A549 (cell line): ENCODE results near the gene IBSP. TPM values are rescaled to one million over a fixed set of nuclear protein-coding genes. Genes with fewer than 3 reads are reported as not detected.

Experiments
- ATAC-seq, 2 experiments: fragments of 200-7000 bp in 1 of 2; fragments of >200 bp in 1 of 2; cut with Nextera tagmentation in 1 of 2; cut with Tn5 transposase in 1 of 2; 3 replicates each; pipeline versions ENCODE4 v1.8.0 to v1.9.1; 2018 to 2020; ENCODE audit warnings: mild to moderate bottlenecking in 1 of 2, moderate library complexity in 1 of 2
- CTCF ChIA-PET: fragments of 300-600 bp; sonication (Branson Sonifier 250); formaldehyde crosslinking; extraction: SDS; loops from one replicate; lab custom pipeline; 2021; ENCODE audit warnings: antibody characterized with exemption, inconsistent platforms; lab: Yijun Ruan, JAX
- POLR2A ChIA-PET: fragments of 350-600 bp; formaldehyde crosslinking; extraction: SDS; loops from one replicate; lab custom pipeline; 2021; ENCODE audit warnings: antibody characterized with exemption, inconsistent platforms; lab: Yijun Ruan, JAX
- DNase-seq, 2 experiments: peaks; one replicate each; pipeline versions ENCODE4 v3.0.0 to v3.0.0-alpha.2; 2011 to 2016; ENCODE audit warnings: low read depth in 1 of 2, low spot score in 1 of 2
- FAIRE-seq: peaks from 2 replicates; lab custom pipeline; 2011; peaks lifted over from hg19 to GRCh38; lab: Jason Lieb, UNC
- H3K27ac ChIP-seq, 2 experiments: fragments of >200 bp; sonication (Bioruptor Twin); formaldehyde crosslinking; 3 replicates each; pipeline ENCODE4 v1.5.1; 2016 to 2017
- H3K4me1 ChIP-seq: fragments of >200 bp; sonication (Bioruptor Twin); formaldehyde crosslinking; 3 replicates; pipeline ENCODE4 v1.6.1; 2016
- H3K4me2 ChIP-seq: fragments of >200 bp; sonication (Bioruptor Twin); formaldehyde crosslinking; 3 replicates; pipeline ENCODE4 v1.6.1; 2016
- H3K4me3 ChIP-seq: fragments of >200 bp; sonication (Bioruptor Twin); formaldehyde crosslinking; 3 replicates; pipeline ENCODE4 v1.5.1; 2016
- H3K9me3 ChIP-seq: fragments of >200 bp; sonication (Bioruptor Twin); formaldehyde crosslinking; 3 replicates; pipeline ENCODE4 v1.6.1; 2016
- ATOH8 ChIP-seq: fragments of 250-450 bp; sonication (Bioruptor Pico); IDR thresholded peaks from 2 replicates; pipeline ENCODE4 v1.5.0; 2020; ENCODE audit warnings: low read depth, mild to moderate bottlenecking, moderate library complexity
- CBX8 ChIP-seq: fragments of 200-600 bp; sonication (generic); IDR thresholded peaks from 2 replicates; pipeline ENCODE4 v1.6.1; 2016
- CEBPB ChIP-seq, 2 experiments: fragments of >200 bp in 1 of 2; sonication (Bioruptor Twin) in 1 of 2; formaldehyde crosslinking in 1 of 2; IDR thresholded peaks; 2 replicates each; pipeline ENCODE4 v1.6.1; 2012 to 2016
- EHMT2 ChIP-seq: fragments of 200-600 bp; sonication (generic); IDR thresholded peaks from 2 replicates; pipeline ENCODE4 v1.6.1; 2016; ENCODE audit warnings: antibody characterized with exemption, low read depth, mild to moderate bottlenecking, moderate library complexity
- FOSL2 ChIP-seq, 2 experiments: fragments of 450-650 bp in 1 of 2; fragments of >200 bp in 1 of 2; sonication (Bioruptor Twin) in 1 of 2; formaldehyde crosslinking; IDR thresholded peaks; 2 replicates each; pipeline versions ENCODE4 v1.5.0 to v1.6.1; 2016 to 2020; ENCODE audit warnings: mild to moderate bottlenecking in 1 of 2, moderate library complexity in 1 of 2
- FOXS1 ChIP-seq: fragments of 250-450 bp; sonication (Bioruptor Pico); IDR thresholded peaks from 2 replicates; pipeline ENCODE4 v1.5.0; 2020; ENCODE audit warnings: mild to moderate bottlenecking, moderate library complexity
- GATA3 ChIP-seq: IDR thresholded peaks from 2 replicates; pipeline ENCODE4 v1.6.1; 2012; ENCODE audit warnings: borderline replicate concordance
- HDAC2 ChIP-seq: fragments of 200-600 bp; sonication (generic); IDR thresholded peaks from 2 replicates; pipeline ENCODE4 v1.6.1; 2016
- JUN ChIP-seq, 2 experiments: fragments of >200 bp; sonication (Bioruptor Twin); formaldehyde crosslinking; IDR thresholded peaks; 2 replicates in 1 of 2; 3 replicates in 1 of 2; pipeline ENCODE4 v1.6.1; 2016 to 2017
- MAFK ChIP-seq: fragments of 450-650 bp; IDR thresholded peaks from 2 replicates; pipeline ENCODE4 v1.6.1; 2014; ENCODE audit not compliant: partially characterized antibody
- MAX ChIP-seq: IDR thresholded peaks from 2 replicates; pipeline ENCODE4 v1.6.1; 2012
- MYC ChIP-seq: IDR thresholded peaks from 2 replicates; pipeline ENCODE4 v1.6.1; 2012; ENCODE audit warnings: mild to moderate bottlenecking, inconsistent platforms, low read length, improper control_type of control experiment, borderline replicate concordance
- NPAS2 ChIP-seq: fragments of 250-450 bp; sonication (Bioruptor Pico); IDR thresholded peaks from 2 replicates; pipeline ENCODE4 v1.8.0; 2022; ENCODE audit warnings: mild to moderate bottlenecking, moderate library complexity, borderline replicate concordance
- PBX3 ChIP-seq: IDR thresholded peaks from 2 replicates; pipeline ENCODE4 v1.6.1; 2012
- POLR2A ChIP-seq: IDR thresholded peaks from 2 replicates; pipeline ENCODE4 v1.6.1; 2012; ENCODE audit warnings: mild to moderate bottlenecking, low read length
- RNF2 ChIP-seq: fragments of 200-600 bp; sonication (generic); IDR thresholded peaks from 2 replicates; pipeline ENCODE4 v1.6.1; 2016; ENCODE audit warnings: low read depth, mild to moderate bottlenecking, antibody characterized with exemption, moderate library complexity, borderline replicate concordance
- ZSCAN20 ChIP-seq: fragments of 250-450 bp; sonication (Bioruptor Pico); IDR thresholded peaks from 2 replicates; pipeline ENCODE4 v1.8.0; 2022; ENCODE audit warnings: mild to moderate bottlenecking, moderate library complexity
- WGBS: methylation state at CpG from one replicate; pipeline ENCODE4 v1.1.6; 2017; ENCODE audit errors: missing lambda C conversion rate; 5-methylcytosine and 5-hydroxymethylcytosine counted together
- polyA plus RNA-seq, 4 experiments: library from polyadenylated mRNA; depleted of rRNA in 3 of 4; stranded (reverse); fragments of >200 nt; fragmentation: RNase III in 1 of 4; extraction: RNeasy Plus Mini Kit Qiagen cat#74134 plus additional on column Dnase treatment in 1 of 4; gene quantifications; 2 replicates in 3 of 4; 3 replicates in 1 of 4; pipeline ENCODE4 v1.2.3, GENCODE V29; 2011 to 2017
- TF ChIP-seq, protein P1 (sequence below): fragments of 200-600 bp; sonication (generic); IDR thresholded peaks from 2 replicates; pipeline ENCODE4 v1.6.1; 2016; ENCODE audit warnings: antibody characterized with exemption, mild to moderate bottlenecking, moderate library complexity
- TF ChIP-seq, protein P2 (sequence below): IDR thresholded peaks from 2 replicates; pipeline ENCODE4 v1.6.1; 2012; ENCODE audit warnings: low read depth, borderline replicate concordance

IBSP gene
- polyA plus RNA-seq, 2 of the 4 experiments (the other 2 are of a cell fraction): not detected

DNA sequence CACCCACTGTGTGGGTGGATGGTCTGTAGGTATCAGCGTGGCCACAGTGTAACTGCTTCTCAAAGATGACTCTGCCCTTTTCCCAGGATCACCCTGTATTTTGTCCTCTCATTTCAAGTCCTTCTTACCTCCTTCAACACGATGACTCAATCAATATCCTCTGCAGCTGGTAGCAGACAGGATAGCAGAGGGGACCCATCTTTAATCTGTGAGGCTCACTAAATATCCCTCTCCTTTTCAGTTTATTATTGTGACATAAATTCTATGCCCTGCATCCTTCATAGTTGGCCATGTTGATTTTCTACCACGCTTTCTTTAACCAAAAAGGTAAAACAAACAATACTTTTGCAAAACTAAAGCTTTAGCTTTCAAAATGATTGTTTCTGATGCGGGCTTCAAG lies 23.8 kb downstream of the IBSP start (continued):
- TF ChIP-seq PBX3 (no peak), MAFK (no peak)
- TF ChIP-seq, protein P1, sequence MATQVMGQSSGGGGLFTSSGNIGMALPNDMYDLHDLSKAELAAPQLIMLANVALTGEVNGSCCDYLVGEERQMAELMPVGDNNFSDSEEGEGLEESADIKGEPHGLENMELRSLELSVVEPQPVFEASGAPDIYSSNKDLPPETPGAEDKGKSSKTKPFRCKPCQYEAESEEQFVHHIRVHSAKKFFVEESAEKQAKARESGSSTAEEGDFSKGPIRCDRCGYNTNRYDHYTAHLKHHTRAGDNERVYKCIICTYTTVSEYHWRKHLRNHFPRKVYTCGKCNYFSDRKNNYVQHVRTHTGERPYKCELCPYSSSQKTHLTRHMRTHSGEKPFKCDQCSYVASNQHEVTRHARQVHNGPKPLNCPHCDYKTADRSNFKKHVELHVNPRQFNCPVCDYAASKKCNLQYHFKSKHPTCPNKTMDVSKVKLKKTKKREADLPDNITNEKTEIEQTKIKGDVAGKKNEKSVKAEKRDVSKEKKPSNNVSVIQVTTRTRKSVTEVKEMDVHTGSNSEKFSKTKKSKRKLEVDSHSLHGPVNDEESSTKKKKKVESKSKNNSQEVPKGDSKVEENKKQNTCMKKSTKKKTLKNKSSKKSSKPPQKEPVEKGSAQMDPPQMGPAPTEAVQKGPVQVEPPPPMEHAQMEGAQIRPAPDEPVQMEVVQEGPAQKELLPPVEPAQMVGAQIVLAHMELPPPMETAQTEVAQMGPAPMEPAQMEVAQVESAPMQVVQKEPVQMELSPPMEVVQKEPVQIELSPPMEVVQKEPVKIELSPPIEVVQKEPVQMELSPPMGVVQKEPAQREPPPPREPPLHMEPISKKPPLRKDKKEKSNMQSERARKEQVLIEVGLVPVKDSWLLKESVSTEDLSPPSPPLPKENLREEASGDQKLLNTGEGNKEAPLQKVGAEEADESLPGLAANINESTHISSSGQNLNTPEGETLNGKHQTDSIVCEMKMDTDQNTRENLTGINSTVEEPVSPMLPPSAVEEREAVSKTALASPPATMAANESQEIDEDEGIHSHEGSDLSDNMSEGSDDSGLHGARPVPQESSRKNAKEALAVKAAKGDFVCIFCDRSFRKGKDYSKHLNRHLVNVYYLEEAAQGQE: no peak

GRCh38 chr4:87823724-87824123 lies 24.4 kb downstream of the IBSP start:
- POLR2A ChIA-PET: no interaction called here
- 15% methylated on average over 1 of the region's 1 CpG for WGBS
- TF ChIP-seq HDAC2 (no peak), NPAS2 (no peak), POLR2A (no peak), MYC (no peak), CEBPB (IDR thresholded peaks at IDR 0.05) (no peak)
- TF ChIP-seq, all 56 proteins: peak for 0
- DNase-seq (no peak), ATAC-seq (no peak), FAIRE-seq (no peak)
- CTCF ChIA-PET: interaction anchor here (1.5 to 3.6 kb wide), 2 partner anchors 15 kb away, joined by 6 to 15 read pairs; no protein-coding TSS in a partner anchor
- Histone ChIP-seq H3K27ac (no peak overlapping the region), H3K4me1 (peaks cover 12% of the 10 kb centered on the region), H3K9me3 (no peaks in the 10 kb centered on the region), H3K4me2 (no peak overlapping the region), H3K4me3 (no peak overlapping the region)

- Histone ChIP-seq H3K9me3 (no peaks in the 10 kb centered on the region), H3K4me2 (no peak overlapping the region), H3K4me1 (peaks cover 6% of the 10 kb centered on the region), H3K27ac (no peak overlapping the region), H3K4me3 (no peak overlapping the region)
- ATAC-seq (no peak), DNase-seq (no peak), FAIRE-seq (no peak)
- 35% methylated on average over 1 of the region's 1 CpG for WGBS
- no peak for TF ChIP-seq FOSL2 (IDR thresholded peaks at IDR 0.05)
- TF ChIP-seq FOSL2 (CRISPR knock-in tag; IDR thresholded peaks at IDR 0.05): peak; percentile 26; the same call in 1 of the 2 replicates
- TF ChIP-seq NPAS2: no peak
- ChIA-PET CTCF (interaction anchor here (1.3 to 3.6 kb wide), 3 partner anchors 14 to 280 kb away, joined by 4 to 15 read pairs (median 6); no protein-coding TSS in a partner anchor), POLR2A (no interaction called here)
These were observed 25.0 kb downstream of the IBSP start for GRCh38 chr4:87824352-87824751.

- no peaks in the 10 kb centered on the region for H3K4me1 ChIP-seq
- no peaks in the 10 kb centered on the region for H3K9me3 ChIP-seq
- H3K27ac ChIP-seq: no peak within 1 kb of the TSS
- ChIA-PET CTCF (interaction anchor here (1.4 kb wide), 1 partner anchor 288 kb away, joined by 4 read pairs; no protein-coding TSS in a partner anchor), POLR2A (no interaction called here)
- 87% methylated on average over 2 of the region's 2 CpGs for WGBS
- no peak within 1 kb of the TSS for H3K4me2 ChIP-seq
- no peak within 1 kb of the TSS for H3K4me3 ChIP-seq
- FAIRE-seq (no peak), ATAC-seq (no peak), DNase-seq (no peak)
- TF ChIP-seq JUN (IDR thresholded peaks at IDR 0.05) (no peak), RNF2 (no peak), GATA3 (no peak), FOXS1 (CRISPR knock-in tag) (no peak), ZSCAN20 (CRISPR knock-in tag) (no peak), MAX (no peak), CBX8 (no peak), EHMT2 (no peak), POLR2A (no peak), ATOH8 (CRISPR knock-in tag) (no peak)
- TF ChIP-seq, protein P1: no peak
- TF ChIP-seq, protein P2, sequence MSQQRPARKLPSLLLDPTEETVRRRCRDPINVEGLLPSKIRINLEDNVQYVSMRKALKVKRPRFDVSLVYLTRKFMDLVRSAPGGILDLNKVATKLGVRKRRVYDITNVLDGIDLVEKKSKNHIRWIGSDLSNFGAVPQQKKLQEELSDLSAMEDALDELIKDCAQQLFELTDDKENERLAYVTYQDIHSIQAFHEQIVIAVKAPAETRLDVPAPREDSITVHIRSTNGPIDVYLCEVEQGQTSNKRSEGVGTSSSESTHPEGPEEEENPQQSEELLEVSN: no peak
These were observed 33.3 kb downstream of the IBSP start, which contains the start of gene MEPE for GRCh38 chr4:87832669-87833068. TSS of gene MEPE (plus strand) at chr4:87832969. CDS start at chr4:87834715, 1,746 bp downstream.
